H1 (cell line): Measurements from ENCODE around the gene TBC1D22A. TPM values are rescaled to one million over a fixed set of nuclear protein-coding genes. Genes with fewer than 3 reads are reported as not detected.
A peak's percentile ranks its signal among the peaks of the same experiment; 100 is the strongest.

Experiments
- CTCF ChIA-PET: fragments of 300-600 bp; sonication (Branson Sonifier 250); formaldehyde crosslinking; loops from one replicate; lab custom pipeline; 2021; ENCODE audit not compliant: partially characterized antibody; lab: Charles Lee
- POLR2A ChIA-PET: fragments of 300-600 bp; sonication (Branson Sonifier 250); formaldehyde crosslinking; loops from one replicate; lab custom pipeline; 2021; ENCODE audit warnings: inconsistent platforms; ENCODE audit not compliant: partially characterized antibody; lab: Charles Lee
- DNase-seq, 2 experiments: peaks; one replicate each; pipeline versions ENCODE4 v3.0.0 to v3.0.0-alpha.2; 2010 to 2022; ENCODE audit warnings: low spot score in 2 of 2, low read depth in 1 of 2, mixed read lengths in 1 of 2
- FAIRE-seq: peaks from 2 replicates; lab custom pipeline; 2011; peaks lifted over from hg19 to GRCh38; lab: Jason Lieb, UNC
- H2AFZ ChIP-seq: 2 replicates; pipeline ENCODE4 v1.8.1; 2012; ENCODE audit warnings: low read length, inconsistent platforms
- H2AK5ac ChIP-seq: 2 replicates; pipeline ENCODE4 v1.6.1; 2013; ENCODE audit warnings: low read depth, low read length
- H2BK120ac ChIP-seq: replicated peaks from 2 replicates; pipeline ENCODE3; 2013; ENCODE audit warnings: low read depth, low read length, inconsistent platforms
- H2BK12ac ChIP-seq: 2 replicates; pipeline ENCODE4 v1.6.1; 2013; ENCODE audit warnings: low read depth, low read length
- H2BK15ac ChIP-seq: 2 replicates; pipeline ENCODE4 v1.6.1; 2013; ENCODE audit warnings: low read length
- H2BK20ac ChIP-seq: 2 replicates; pipeline ENCODE4 v1.6.1; 2013; ENCODE audit warnings: low read length
- H2BK5ac ChIP-seq: 2 replicates; pipeline ENCODE4 v1.6.1; 2013; ENCODE audit warnings: low read depth, low read length
- H3K14ac ChIP-seq: 2 replicates; pipeline ENCODE4 v1.6.1; 2013; ENCODE audit warnings: inconsistent platforms; ENCODE audit not compliant: insufficient read length
- H3K18ac ChIP-seq: 2 replicates; pipeline ENCODE4 v1.6.1; 2013; ENCODE audit warnings: low read length; ENCODE audit errors: extremely low read depth
- H3K23ac ChIP-seq: 2 replicates; pipeline ENCODE4 v1.6.1; 2013; ENCODE audit warnings: inconsistent platforms; ENCODE audit not compliant: insufficient read length
- H3K23me2 ChIP-seq: 2 replicates; pipeline ENCODE4 v1.6.1; 2013; ENCODE audit warnings: low read depth, low read length
- H3K27ac ChIP-seq: 2 replicates; pipeline ENCODE4 v1.6.1; 2011; ENCODE audit warnings: low read depth, low read length, inconsistent platforms
- H3K27me3 ChIP-seq, 4 experiments: replicated peaks in 1 of 4; 1 replicate in 1 of 4; 2 replicates in 3 of 4; pipeline versions ENCODE4 v1.6.1 to v1.8.1; 2011 to 2013; ENCODE audit warnings: low read length in 3 of 4, mild to moderate bottlenecking in 3 of 4, inconsistent platforms in 2 of 4, mixed read lengths in 2 of 4, moderate library complexity in 1 of 4; ENCODE audit not compliant: control insufficient read depth in 3 of 4, insufficient read depth in 3 of 4; ENCODE audit errors: extremely low read depth in 1 of 4
- H3K36me3 ChIP-seq, 4 experiments: 2 replicates each; pipeline versions ENCODE4 v1.6.1 to v1.8.1; 2011 to 2013; ENCODE audit warnings: mild to moderate bottlenecking in 4 of 4, low read length in 3 of 4, moderate library complexity in 2 of 4, control low read depth in 1 of 4, inconsistent platforms in 1 of 4; ENCODE audit not compliant: insufficient read depth in 4 of 4, control insufficient read depth in 2 of 4
- H3K4ac ChIP-seq: replicated peaks from 2 replicates; pipeline ENCODE3; 2013; ENCODE audit warnings: low read length, low read depth, mixed read lengths, inconsistent platforms; ENCODE audit not compliant: insufficient read length
- H3K4me1 ChIP-seq, 4 experiments: replicated peaks in 1 of 4; 1 replicate in 1 of 4; 2 replicates in 3 of 4; pipeline versions ENCODE4 v1.6.1 to v1.8.1; 2011 to 2013; ENCODE audit warnings: low read length in 3 of 4, inconsistent platforms in 2 of 4, mixed read lengths in 1 of 4; ENCODE audit not compliant: insufficient read depth in 4 of 4, control insufficient read depth in 3 of 4
- H3K4me2 ChIP-seq, 2 experiments: 2 replicates each; pipeline versions ENCODE4 v1.6.1 to v1.8.1; 2011 to 2013; ENCODE audit warnings: low read depth in 2 of 2, low read length in 2 of 2, control low read depth in 1 of 2, inconsistent platforms in 1 of 2, mild to moderate bottlenecking in 1 of 2; ENCODE audit not compliant: insufficient read depth in 1 of 2
- H3K4me3 ChIP-seq, 4 experiments: fragments of 200-600, 300-600 bp in 1 of 4; sonication (generic), shearing (Covaris generic), sonication (Bioruptor Twin) in 1 of 4; 2 replicates each; pipeline versions ENCODE4 v1.5.1 to v1.8.1; 2011 to 2016; ENCODE audit warnings: low read length in 4 of 4, low read depth in 3 of 4, control low read depth in 2 of 4, inconsistent platforms in 2 of 4, mild to moderate bottlenecking in 2 of 4, mixed read lengths in 1 of 4, moderate library complexity in 1 of 4; ENCODE audit not compliant: insufficient read depth in 2 of 4; ENCODE audit errors: extremely low read depth in 1 of 4
- H3K56ac ChIP-seq: replicated peaks from 2 replicates; pipeline ENCODE3; 2013; ENCODE audit warnings: low read depth, mild to moderate bottlenecking, mixed read lengths, low read length, inconsistent platforms; ENCODE audit not compliant: insufficient read length
- H3K79me1 ChIP-seq: 2 replicates; pipeline ENCODE4 v1.6.1; 2013; ENCODE audit warnings: low read depth, low read length, control low read depth
- H3K79me2 ChIP-seq, 2 experiments: 2 replicates each; pipeline versions ENCODE4 v1.6.1 to v1.8.1; 2012 to 2013; ENCODE audit warnings: low read length in 2 of 2, mild to moderate bottlenecking in 2 of 2, inconsistent platforms in 1 of 2; ENCODE audit not compliant: insufficient read depth in 2 of 2, control insufficient read depth in 1 of 2
- H3K9ac ChIP-seq, 4 experiments: replicated peaks in 1 of 4; 1 replicate in 1 of 4; 2 replicates in 3 of 4; pipeline versions ENCODE4 v1.6.1 to v1.8.1; 2011 to 2013; ENCODE audit warnings: low read depth in 3 of 4, low read length in 3 of 4, control low read depth in 2 of 4, mild to moderate bottlenecking in 2 of 4, moderate library complexity in 2 of 4, inconsistent platforms in 1 of 4; ENCODE audit errors: extremely low read depth in 1 of 4
- H3K9me3 ChIP-seq, 2 experiments: 2 replicates each; pipeline versions ENCODE4 v1.6.1 to v1.8.1; 2012 to 2013; ENCODE audit warnings: mild to moderate bottlenecking in 2 of 2, moderate library complexity in 2 of 2, control low read depth in 1 of 2, inconsistent platforms in 1 of 2, low read depth in 1 of 2, low read length in 1 of 2, mixed read lengths in 1 of 2; ENCODE audit not compliant: insufficient read depth in 2 of 2
- H4K20me1 ChIP-seq, 2 experiments: replicated peaks in 1 of 2; 2 replicates each; pipeline versions ENCODE3 to v1.8.1; 2011 to 2013; ENCODE audit warnings: inconsistent platforms in 2 of 2, low read length in 2 of 2, mild to moderate bottlenecking in 1 of 2; ENCODE audit not compliant: insufficient read depth in 2 of 2, control insufficient read depth in 1 of 2
- H4K5ac ChIP-seq: 2 replicates; pipeline ENCODE4 v1.6.1; 2013; ENCODE audit warnings: low read length, low read depth, mixed read lengths, inconsistent platforms; ENCODE audit not compliant: insufficient read length
- H4K8ac ChIP-seq: 2 replicates; pipeline ENCODE4 v1.8.0; 2013; ENCODE audit warnings: mild to moderate bottlenecking, moderate library complexity, low read length, inconsistent platforms; ENCODE audit not compliant: insufficient read depth; ENCODE audit errors: extremely low read depth
- H4K91ac ChIP-seq: replicated peaks from 2 replicates; pipeline ENCODE3; 2013; ENCODE audit warnings: low read length, mixed read lengths, inconsistent platforms; ENCODE audit not compliant: insufficient read length
- ASH2L ChIP-seq: fragments of 200-600, 300-600 bp; sonication (generic); IDR thresholded peaks from one replicate; pipeline ENCODE4 v1.7.1; 2017; ENCODE audit warnings: low read length
- CHD2 ChIP-seq: IDR thresholded peaks from 2 replicates; pipeline ENCODE4 v1.6.1; 2012; ENCODE audit warnings: low read length, improper control_type of control experiment
- CTBP2 ChIP-seq: IDR thresholded peaks from 2 replicates; pipeline ENCODE4 v1.7.0; 2011; ENCODE audit warnings: borderline replicate concordance, mild to moderate bottlenecking, moderate library complexity, mixed read lengths, low read length; ENCODE audit not compliant: insufficient read depth, insufficient read length
- GABPA ChIP-seq: IDR thresholded peaks from 2 replicates; pipeline ENCODE4 v1.6.1; 2011; ENCODE audit warnings: mild to moderate bottlenecking, low read length, moderate library complexity, borderline replicate concordance; ENCODE audit not compliant: insufficient read depth
- PHF8 ChIP-seq: fragments of 200-600 bp; sonication (generic); conservative IDR thresholded peaks from 2 replicates; pipeline ENCODE4 v1.7.1; 2012; ENCODE audit warnings: low read depth, mild to moderate bottlenecking, inconsistent platforms, low read length, moderate library complexity
- POLR2A ChIP-seq, 2 experiments: IDR thresholded peaks; 1 replicate in 1 of 2; 2 replicates in 1 of 2; pipeline ENCODE4 v1.6.1; 2011; ENCODE audit warnings: low read depth in 2 of 2, low read length in 2 of 2, mild to moderate bottlenecking in 2 of 2; ENCODE audit errors: control extremely low read depth in 1 of 2
- RXRA ChIP-seq: IDR thresholded peaks from 2 replicates; pipeline ENCODE4 v1.6.1; 2011; ENCODE audit warnings: low read depth, mild to moderate bottlenecking, low read length, moderate library complexity; ENCODE audit not compliant: insufficient read depth
- SIX5 ChIP-seq: IDR thresholded peaks from 2 replicates; pipeline ENCODE4 v1.6.1; 2011; ENCODE audit warnings: mild to moderate bottlenecking, low read depth, low read length
- SP1 ChIP-seq: IDR thresholded peaks from 2 replicates; pipeline ENCODE4 v1.6.1; 2011; ENCODE audit warnings: low read depth, low read length
- TAF7 ChIP-seq: optimal IDR thresholded peaks from 2 replicates; pipeline ENCODE3; 2011; ENCODE audit warnings: low read depth, mild to moderate bottlenecking, inconsistent platforms, low read length, moderate library complexity, borderline replicate concordance
- TCF12 ChIP-seq: IDR thresholded peaks from 2 replicates; pipeline ENCODE4 v1.6.1; 2011; ENCODE audit warnings: low read depth, mild to moderate bottlenecking, low read length
- WGBS, 2 experiments: shearing (Covaris generic) in 1 of 2; methylation state at CpG; one replicate each; pipeline versions ENCODE4 v1.1.6 to v1.1.7; 2013 to 2015; ENCODE audit warnings: low lambda C conversion rate in 2 of 2, mixed read lengths in 2 of 2, inconsistent platforms in 1 of 2, low coverage in 1 of 2, missing lambda C conversion rate in 1 of 2; ENCODE audit not compliant: insufficient replicate concordance in 2 of 2, insufficient coverage in 1 of 2, insufficient read length in 1 of 2; ENCODE audit errors: extremely low coverage in 1 of 2, missing lambda C conversion rate in 1 of 2; 5-methylcytosine and 5-hydroxymethylcytosine counted together
- polyA plus RNA-seq, 7 experiments: library from polyadenylated mRNA; depleted of rRNA in 3 of 7; stranded (reverse) in 5 of 7; unstranded in 2 of 7; fragments of >200 nt in 5 of 7; fragments of 200-250 nt in 2 of 7; gene quantifications; 1 replicate in 5 of 7; 2 replicates in 1 of 7; 4 replicates in 1 of 7; pipeline versions ENCODE4 v1.2.1 to v1.2.3, GENCODE V29; 2011 to 2013; ENCODE audit warnings: missing spikeins in 2 of 7, mixed read lengths in 2 of 7
- total RNA-seq: library from RNA; stranded (reverse); fragmentation: NEBNext Ultra II Directional; extraction: Animal tissue kit (Norgen Biotek cat#: 25700); gene quantifications from 2 replicates; pipeline ENCODE4 v1.2.1, GENCODE V29; 2021
- TF ChIP-seq, protein P1 (sequence below): IDR thresholded peaks from 2 replicates; pipeline ENCODE4 v1.6.1; 2012; ENCODE audit warnings: inconsistent platforms

Gene TBC1D22A
- total and polyA plus RNA-seq, 2 of the 8 experiments (the other 6 are each of a cell fraction or from before 2014, with no cell fraction given), result 11.9 to 18.4 TPM

DNA sequence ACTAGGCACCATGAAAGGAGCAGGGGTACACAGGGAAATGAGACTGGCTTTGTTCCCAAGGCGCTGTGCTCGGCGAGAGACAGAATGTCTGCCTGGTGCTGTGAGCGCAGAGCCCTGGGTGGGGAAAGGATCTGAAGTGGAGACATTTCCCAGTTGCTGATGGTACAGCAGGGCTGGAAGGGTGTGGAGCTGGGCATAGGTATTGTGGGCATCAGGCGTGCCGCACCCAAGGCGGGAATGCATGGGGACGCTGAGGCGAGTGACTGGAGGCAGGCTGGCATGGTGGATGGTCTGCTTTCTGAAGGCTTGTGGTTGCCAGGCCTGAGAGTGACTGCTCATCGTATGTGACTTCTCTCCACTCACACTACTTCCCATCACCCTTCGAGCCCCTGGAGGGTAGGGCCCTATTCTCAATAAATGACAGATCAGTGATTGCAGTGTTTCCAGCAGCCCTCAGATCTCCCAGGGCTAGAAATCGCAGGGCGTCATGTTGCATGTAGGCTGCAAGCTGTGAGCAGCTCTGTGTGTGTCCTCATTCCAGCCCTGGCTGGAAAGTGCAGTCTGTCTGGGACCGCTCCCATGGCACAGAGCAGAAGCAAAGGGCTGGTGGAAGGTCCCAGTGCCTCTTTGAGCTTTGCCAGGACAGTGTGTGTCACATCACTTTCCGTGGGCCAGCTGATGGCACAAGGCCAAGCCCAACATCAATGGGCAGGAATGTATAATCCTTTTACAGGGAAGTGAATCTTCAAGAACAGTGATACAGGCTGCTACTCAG, 67.7 kb downstream of the TBC1D22A start:
- CTCF ChIA-PET, result interaction anchor here (0.6 to 1.1 kb wide), 3 partner anchors 32 to 1350 kb away, joined by 3 to 4 read pairs (median 3); no protein-coding TSS in a partner anchor
- no peak overlapping the region for H3K9ac ChIP-seq
- H2BK15ac ChIP-seq, result no peak overlapping the region
- WGBS, 2 experiments, result 90% methylated on average over 15 of the region's 15 CpGs; no CpG with 5 or more reads in 1 of the 2 experiments
- H3K36me3 ChIP-seq, result peaks cover 0 to 7% (median 0%) of the 10 kb centered on the region in 4 experiments; a peak in 1 of 8 replicates
- H2AFZ ChIP-seq, result no peak overlapping the region
- no peak overlapping the region for H2BK12ac ChIP-seq
- H2BK20ac ChIP-seq, result no peak overlapping the region
- H4K91ac ChIP-seq, result no peak overlapping the region
- H3K56ac ChIP-seq, result no peak overlapping the region
- H3K79me2 ChIP-seq, result 0 out of 4 replicates have a peak, but pooled peaks cover 0 to 5% of the 10 kb centered on the region in 2 experiments
- H3K27me3 ChIP-seq, result no peaks in the 10 kb centered on the region
- H4K20me1 ChIP-seq, result peaks cover 0 to 4% of the 10 kb centered on the region in 2 experiments
- H2BK120ac ChIP-seq, result no peak overlapping the region
- no peak overlapping the region for H3K4ac ChIP-seq
- no peak overlapping the region for H3K14ac ChIP-seq
- H3K79me1 ChIP-seq, result peaks cover 6% of the 10 kb centered on the region
- no peak overlapping the region for H3K4me2 ChIP-seq
- no peak overlapping the region for H3K4me3 ChIP-seq
- DNase-seq (peak in 1 of 2 experiments; percentile 37), FAIRE-seq (no peak)
- H3K23ac ChIP-seq, result no peak overlapping the region
- peaks cover 0 to 8% of the 10 kb centered on the region in 2 experiments; a peak in 2 of 4 replicates for H3K9me3 ChIP-seq
- H2BK5ac ChIP-seq, result peak overlapping the region; percentile 61
- no peak overlapping the region for H4K8ac ChIP-seq
- H3K23me2 ChIP-seq, result 0 out of 2 replicates have a peak, but pooled peaks cover 2% of the 10 kb centered on the region
- no peak overlapping the region for H4K5ac ChIP-seq
- H3K18ac ChIP-seq, result no peak overlapping the region
- H3K4me1 ChIP-seq, result peaks cover 0 to 8% (median 3%) of the 10 kb centered on the region in 4 experiments; a peak in 3 of 7 replicates
- no peak overlapping the region for H3K27ac ChIP-seq
- no peak overlapping the region for H2AK5ac ChIP-seq
- POLR2A ChIA-PET, result no interaction called here
- TF ChIP-seq CTBP2 (no peak), GABPA (no peak), SIX5 (no peak), POLR2A (IDR thresholded peaks at IDR 0.05; ENCODE audit: control extremely low read depth in 1 of 2, low read depth in 2 of 2, low read length in 2 of 2) (no peak), CHD2 (no peak), PHF8 (no peak), TCF12 (no peak), TAF7 (no peak), RXRA (no peak), ASH2L (no peak), SP1 (no peak)
- TF ChIP-seq, protein P1, sequence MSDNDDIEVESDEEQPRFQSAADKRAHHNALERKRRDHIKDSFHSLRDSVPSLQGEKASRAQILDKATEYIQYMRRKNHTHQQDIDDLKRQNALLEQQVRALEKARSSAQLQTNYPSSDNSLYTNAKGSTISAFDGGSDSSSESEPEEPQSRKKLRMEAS, result no peak
